Occipital lobe (tissue), 2 donors: ENCODE data around the gene CCDC116. TPM values are rescaled to one million over a fixed set of nuclear protein-coding genes. Genes with fewer than 3 reads are reported as not detected.
"Not testable (repeated sequence)": the region's sequence is repeated elsewhere in the genome, so short reads cannot be mapped to it uniquely, and the experiment has no call there.

Experiments
- DNase-seq: peaks from one replicate; lab custom pipeline; 2025; lab: John Stamatoyannopoulos, UW
- total RNA-seq: library from RNA; depleted of rRNA; stranded (reverse); fragments of >200 nt; gene quantifications from one replicate; pipeline ENCODE4 v1.2.3, GENCODE V29; 2014

CCDC116 gene
- total RNA-seq, 1 donor from 2014 or later = 0.16 TPM

GRCh38 chr22:21606775-21607174 is 25.8 kb upstream of the CCDC116 start:
- DNase-seq = no peak

- DNase-seq = not testable (repeated sequence)
Observed at GRCh38 chr22:21609556-21610157, 22.9 kb upstream of the CCDC116 start.

GRCh38 chr22:21611210-21611977 is 21.2 kb upstream of the CCDC116 start:
- no peak for DNase-seq

GRCh38 chr22:21612858-21613257 is 19.7 kb upstream of the CCDC116 start:
- DNase-seq = no peak

- DNase-seq = no peak
Observed at GRCh38 chr22:21613553-21614233, 18.9 kb upstream of the CCDC116 start.

- no peak for DNase-seq
Observed at GRCh38 chr22:21615731-21616130, 16.8 kb upstream of the CCDC116 start.

GRCh38 chr22:21617337-21617736 is 15.2 kb upstream of the CCDC116 start:
- not testable (repeated sequence) for DNase-seq

GRCh38 chr22:21621025-21621424 is 11.5 kb upstream of the CCDC116 start:
- DNase-seq = no peak

- DNase-seq = no peak
Observed at GRCh38 chr22:21622011-21622918, 10.3 kb upstream of the CCDC116 start.

GRCh38 chr22:21622919-21623647 is 9.5 kb upstream of the CCDC116 start:
- no peak for DNase-seq

- DNase-seq = peak; percentile 21
Observed at GRCh38 chr22:21623648-21623970, 9.0 kb upstream of the CCDC116 start.

GRCh38 chr22:21624120-21624879 is 8.3 kb upstream of the CCDC116 start:
- peak; percentile 17 for DNase-seq

GRCh38 chr22:21624880-21625791 is 7.4 kb upstream of the CCDC116 start:
- DNase-seq = no peak

GRCh38 chr22:21626073-21626734 is 6.4 kb upstream of the CCDC116 start:
- DNase-seq = no peak

GRCh38 chr22:21626735-21627469 is 5.7 kb upstream of the CCDC116 start:
- DNase-seq = no peak

- no peak for DNase-seq
Observed at GRCh38 chr22:21628386-21629254, 3.9 kb upstream of the CCDC116 start.
